Measurements from ENCODE around the gene GSTA3. TPM values are rescaled to one million over a fixed set of nuclear protein-coding genes. Genes with fewer than 3 reads are reported as not detected.

GSTA3 gene
- total and polyA plus RNA-seq, 2 of the 13 experiments (the other 11 are each of a cell fraction or from before 2014, with no cell fraction given) = not detected

- Histone ChIP-seq H3K9me3 (ENCODE audit: low read length) (peaks cover 9% of the 10 kb centered on the region; the same call in 1 of the 2 replicates), H3K79me2 (ENCODE audit: insufficient read depth, low read length) (no peaks in the 10 kb centered on the region), H3K36me3 (replicated peaks in 1 of 2; ENCODE audit: control insufficient read depth in 1 of 2, insufficient read depth in 2 of 2, low read length in 2 of 2) (no peaks in the 10 kb centered on the region), H3K27ac (ENCODE audit: extremely low read length, insufficient read depth, low read length) (no peak overlapping the region), H2AFZ (ENCODE audit: low read length) (no peak overlapping the region), H3K4me3 (replicated peaks in 1 of 3; ENCODE audit: insufficient read depth in 1 of 3, low read depth in 2 of 3, low read length in 3 of 3) (no peak overlapping the region), H3K4me2 (ENCODE audit: low read depth, low read length) (no peak overlapping the region), H3K9ac (ENCODE audit: insufficient read depth, low read depth, low read length) (no peak overlapping the region), H4K20me1 (ENCODE audit: insufficient read depth, low read length) (no peaks in the 10 kb centered on the region), H3K27me3 (ENCODE audit: control insufficient read depth in 1 of 2, insufficient read depth in 2 of 2, low read length in 2 of 2) (peaks cover 0 to 3% of the 10 kb centered on the region in 2 experiments; a peak in 2 of 5 replicates), H3K4me1 (ENCODE audit: insufficient read depth, low read length) (0 out of 2 replicates have a peak, but pooled peaks cover 9% of the 10 kb centered on the region)
- intact Hi-C loops (cut with micrococcal nuclease; ENCODE audit: unreplicated experiment) = no loop called here
- TF ChIP-seq PLRG1 (conservative IDR thresholded peaks at IDR 0.05) = no peak
- TF ChIP-seq ZNF530 (CRISPR knock-in tag; IDR thresholded peaks at IDR 0.05; ENCODE audit: low read depth) = no peak
- TF ChIP-seq RORA (CRISPR knock-in tag; IDR thresholded peaks at IDR 0.05) = no peak
- no peak for TF ChIP-seq ZNF382 (CRISPR knock-in tag; IDR thresholded peaks at IDR 0.05; ENCODE audit: borderline replicate concordance)
- TF ChIP-seq MED8 (CRISPR knock-in tag; IDR thresholded peaks at IDR 0.05; ENCODE audit: insufficient replicate concordance) = no peak
- peak; percentile 51; the same call in 1 of the 2 replicates for TF ChIP-seq NR2F6 (IDR thresholded peaks at IDR 0.05)
- no peak for TF ChIP-seq NR2F6 (CRISPR knock-in tag; IDR thresholded peaks at IDR 0.05)
- 0 out of 2 replicates have a peak, but pooled peaks have one; percentile 2 for TF ChIP-seq ONECUT2 (CRISPR knock-in tag; IDR thresholded peaks at IDR 0.05)
- DNase-seq (ENCODE audit: low spot score) (no peak), FAIRE-seq (no peak), ATAC-seq (no peak)
- WGBS (ENCODE audit: low lambda C conversion rate) = 0% methylated on average over 2 of the region's 2 CpGs
- in situ Hi-C loops (cut with HindIII; ENCODE audit: extremely low pct_ligation_motif_present, low pct_unique_long_range_greater_than_20kb) = no loop called here
- POLR2A ChIA-PET = no interaction called here
- no TSS peak for BruUV-seq (replicated peaks)
- CTCF ChIA-PET (ENCODE audit: low intra/inter-chr PET ratio, low total read pairs) = no interaction called here
These were observed 15.2 kb downstream of the GSTA3 start for GRCh38 chr6:52894285-52894684.

GRCh38 chr6:52893803-52894202, 15.7 kb downstream of the GSTA3 start:
- Histone ChIP-seq H3K27ac (ENCODE audit: extremely low read length, insufficient read depth, low read length) (no peak overlapping the region), H3K27me3 (ENCODE audit: control insufficient read depth in 1 of 2, insufficient read depth in 2 of 2, low read length in 2 of 2) (peaks cover 0 to 3% of the 10 kb centered on the region in 2 experiments; a peak in 2 of 5 replicates), H2AFZ (ENCODE audit: low read length) (no peak overlapping the region), H3K4me2 (ENCODE audit: low read depth, low read length) (no peak overlapping the region), H3K79me2 (ENCODE audit: insufficient read depth, low read length) (no peaks in the 10 kb centered on the region), H3K4me3 (replicated peaks in 1 of 3; ENCODE audit: insufficient read depth in 1 of 3, low read depth in 2 of 3, low read length in 3 of 3) (no peak overlapping the region), H3K4me1 (ENCODE audit: insufficient read depth, low read length) (0 out of 2 replicates have a peak, but pooled peaks cover 9% of the 10 kb centered on the region), H3K9ac (ENCODE audit: insufficient read depth, low read depth, low read length) (no peak overlapping the region), H4K20me1 (ENCODE audit: insufficient read depth, low read length) (no peaks in the 10 kb centered on the region), H3K36me3 (replicated peaks in 1 of 2; ENCODE audit: control insufficient read depth in 1 of 2, insufficient read depth in 2 of 2, low read length in 2 of 2) (no peaks in the 10 kb centered on the region), H3K9me3 (ENCODE audit: low read length) (peaks cover 9% of the 10 kb centered on the region; the same call in 1 of the 2 replicates)
- CTCF ChIA-PET (ENCODE audit: low intra/inter-chr PET ratio, low total read pairs) = no interaction called here
- in situ Hi-C loops (cut with HindIII; ENCODE audit: extremely low pct_ligation_motif_present, low pct_unique_long_range_greater_than_20kb) = no loop called here
- no TSS peak for BruUV-seq (replicated peaks)
- TF ChIP-seq ZNF709 (CRISPR knock-in tag; IDR thresholded peaks at IDR 0.05) (no peak), NFE2L2 (IDR thresholded peaks at IDR 0.05; ENCODE audit: low read length) (0 out of 2 replicates have a peak, but pooled peaks have one; percentile 48), MXD1 (CRISPR knock-in tag; IDR thresholded peaks at IDR 0.05) (no peak), PHF20 (CRISPR knock-in tag; IDR thresholded peaks at IDR 0.05) (no peak), RARA (CRISPR knock-in tag; IDR thresholded peaks at IDR 0.05) (no peak), ONECUT2 (CRISPR knock-in tag; IDR thresholded peaks at IDR 0.05) (0 out of 2 replicates have a peak, but pooled peaks have one; percentile 7), IRX3 (CRISPR knock-in tag; IDR thresholded peaks at IDR 0.05; ENCODE audit: borderline replicate concordance, low read depth) (no peak), UBTF (CRISPR knock-in tag; IDR thresholded peaks at IDR 0.05) (no peak)
- POLR2A ChIA-PET = no interaction called here
- ATAC-seq (no peak), DNase-seq (ENCODE audit: low spot score) (no peak), FAIRE-seq (no peak)
- intact Hi-C loops (cut with micrococcal nuclease; ENCODE audit: unreplicated experiment) = no loop called here
- 6% methylated on average over 2 of the region's 2 CpGs for WGBS (ENCODE audit: low lambda C conversion rate)

Data from HepG2 (cell line).